K562 (cell line): ENCODE data around the gene POC5. TPM values are rescaled to one million over a fixed set of nuclear protein-coding genes. Genes with fewer than 3 reads are reported as not detected.

Experiments used
- GABPA ChIP-seq: fragments of 200-800 bp; sonication (Bioruptor generic); conservative IDR thresholded peaks from 2 replicates; pipeline ENCODE4 v1.6.1; 2016; ENCODE audit warnings: low read depth, missing genetic modification characterization, missing compliant biosample characterization
- JUND ChIP-seq, 2 experiments: IDR thresholded peaks; 2 replicates in 1 of 2; 3 replicates in 1 of 2; pipeline ENCODE4 v1.6.1; 2011; ENCODE audit warnings: borderline replicate concordance in 2 of 2, low read depth in 2 of 2, low read length in 2 of 2, improper control_type of control experiment in 1 of 2, missing biosample characterization in 1 of 2, missing genetic modification characterization in 1 of 2, missing genetic modification reagents in 1 of 2
- MITF ChIP-seq: IDR thresholded peaks from 2 replicates; pipeline ENCODE4 v1.6.1; 2014; ENCODE audit warnings: antibody characterized with exemption
- NEUROD1 ChIP-seq: fragments of 150-350 bp; IDR thresholded peaks from 2 replicates; pipeline ENCODE4 v1.6.1; 2014; ENCODE audit warnings: borderline replicate concordance, low read length, low read depth; ENCODE audit not compliant: partially characterized antibody
- NFE2L1 ChIP-seq: fragments of 450-650 bp; IDR thresholded peaks from 2 replicates; pipeline ENCODE4 v1.6.1; 2016; ENCODE audit warnings: missing genetic modification characterization, low read depth, mild to moderate bottlenecking, missing compliant biosample characterization, moderate library complexity, borderline replicate concordance
- NRF1 ChIP-seq, 2 experiments: fragments of 450-650 bp; IDR thresholded peaks in 1 of 2; conservative IDR thresholded peaks in 1 of 2; 2 replicates each; pipeline ENCODE4 v1.6.1; 2014; ENCODE audit warnings: mild to moderate bottlenecking in 2 of 2
- XRCC3 ChIP-seq: fragments of 450-650 bp; IDR thresholded peaks from 2 replicates; pipeline ENCODE4 v1.6.1; 2017; ENCODE audit warnings: mild to moderate bottlenecking, moderate library complexity
- ZFPM2 ChIP-seq: fragments of 250-450 bp; sonication (Bioruptor Pico); IDR thresholded peaks from 2 replicates; pipeline ENCODE4 v1.5.1; 2022; ENCODE audit warnings: mild to moderate bottlenecking
- ZNF445 ChIP-seq: fragments of 250-450 bp; sonication (Bioruptor Pico); IDR thresholded peaks from 2 replicates; pipeline ENCODE4 v1.4.0; 2020; ENCODE audit warnings: low read depth, mild to moderate bottlenecking, moderate library complexity
- polyA plus RNA-seq, 8 experiments: library from polyadenylated mRNA; depleted of rRNA in 4 of 8; stranded (reverse) in 5 of 8; unstranded in 3 of 8; fragments of >200 nt; fragmentation: Nextera tagmentation in 2 of 8; fragmentation: Illumina TruSeq in 1 of 8; extraction: Ambion mirVana in 2 of 8; extraction: Trizol in 1 of 8; gene quantifications; 2 replicates each; pipeline versions ENCODE4 v1.2.1 to v1.2.3, GENCODE V29; 2011 to 2014; ENCODE audit warnings: inconsistent platforms in 1 of 8, missing spikeins in 1 of 8
- total RNA-seq, 7 experiments: library from RNA; depleted of rRNA in 6 of 7; stranded (reverse); fragments of >200 nt in 6 of 7; fragmentation: Illumina TruSeq in 2 of 7; extraction: Trizol in 2 of 7; gene quantifications; 2 replicates each; pipeline versions ENCODE4 v1.2.1 to v1.2.3, GENCODE V29; 2011 to 2021; ENCODE audit warnings: low replicate concordance in 1 of 7
- TF ChIP-seq, protein P1 (sequence below): fragments of 250-450 bp; sonication (Bioruptor Pico); IDR thresholded peaks from 2 replicates; pipeline ENCODE4 v1.8.0; 2022; ENCODE audit warnings: moderate library complexity, mild to moderate bottlenecking, inconsistent platforms

Gene POC5
- total and polyA plus RNA-seq, 9 of the 15 experiments (the other 6 are each of a cell fraction or from before 2014, with no cell fraction given) = 14.5 to 38.2 (median 27.0) TPM

DNA sequence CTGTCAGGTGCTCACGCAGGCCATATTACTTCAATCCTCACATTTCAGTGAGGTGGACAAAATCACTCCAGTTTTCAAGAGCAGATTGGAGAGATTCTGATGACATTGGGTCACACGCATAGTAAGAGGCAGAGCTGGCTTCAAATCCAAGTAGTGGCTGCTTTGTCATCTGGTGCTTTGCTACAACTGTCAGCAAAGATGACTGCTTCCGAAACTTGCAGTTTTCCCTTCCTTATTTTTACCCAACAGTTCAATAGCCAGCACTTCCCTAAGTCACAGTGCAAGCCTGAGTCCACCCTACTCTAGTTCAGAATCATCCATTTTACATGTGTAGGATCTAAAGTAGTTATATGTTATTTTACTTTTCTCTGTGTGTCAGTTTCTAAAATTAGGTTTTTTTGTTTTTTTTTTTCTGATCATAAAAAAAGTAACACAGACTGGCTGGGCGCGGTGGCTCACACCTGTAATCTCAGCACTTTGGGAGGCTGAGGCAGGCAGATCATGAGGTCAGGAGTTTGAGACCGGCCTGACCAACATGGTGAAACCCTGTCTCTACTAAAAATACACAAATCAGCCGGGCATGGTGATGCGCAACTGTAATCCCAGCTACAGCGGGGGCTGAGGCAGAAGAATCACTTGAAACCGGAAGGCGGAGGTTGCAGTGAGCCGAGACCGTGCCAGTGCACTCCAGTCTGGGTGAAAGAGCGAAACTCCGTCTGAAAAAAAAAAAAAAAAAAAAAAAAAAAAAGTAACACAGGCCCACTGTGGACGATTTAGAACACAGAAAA, 56.4 kb downstream of the POC5 start (continued):
- no peak for TF ChIP-seq JUND (IDR thresholded peaks at IDR 0.05; ENCODE audit: borderline replicate concordance, low read depth, low read length)
- no peak for TF ChIP-seq JUND (tag; IDR thresholded peaks at IDR 0.05; ENCODE audit: borderline replicate concordance, low read depth, low read length)
- no peak for TF ChIP-seq GABPA (tag)
- TF ChIP-seq ZNF445 (CRISPR knock-in tag) = no peak
- TF ChIP-seq XRCC3 = no peak
- TF ChIP-seq NEUROD1 = no peak
- TF ChIP-seq, protein P1, sequence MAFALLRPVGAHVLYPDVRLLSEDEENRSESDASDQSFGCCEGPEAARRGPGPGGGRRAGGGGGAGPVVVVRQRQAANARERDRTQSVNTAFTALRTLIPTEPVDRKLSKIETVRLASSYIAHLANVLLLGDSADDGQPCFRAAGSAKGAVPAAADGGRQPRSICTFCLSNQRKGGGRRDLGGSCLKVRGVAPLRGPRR (CRISPR knock-in tag) = no peak
- TF ChIP-seq ZFPM2 (CRISPR knock-in tag) = no peak
- no peak for TF ChIP-seq MITF
- TF ChIP-seq NRF1 (conservative IDR thresholded peaks at IDR 0.05 in 1 of 2, IDR thresholded peaks at IDR 0.05 in 1 of 2) = no peak
- no peak for TF ChIP-seq NFE2L1
